Fibroblast of lung (primary cell): ENCODE results near the gene FRMD1. TPM values are rescaled to one million over a fixed set of nuclear protein-coding genes. Genes with fewer than 3 reads are reported as not detected.

Experiments
- DNase-seq, 2 donors: peaks; one replicate each; pipeline versions ENCODE4 v3.0.0 to v3.0.0-alpha.2; 2010; ENCODE audit warnings: low read depth in 2 of 2
- H2AFZ ChIP-seq: 2 replicates; pipeline ENCODE4 v1.5.1; 2012; ENCODE audit warnings: low read length, control low read depth, inconsistent platforms
- H3K27ac ChIP-seq: 2 replicates; pipeline ENCODE4 v1.5.1; 2011; ENCODE audit warnings: low read length, control low read depth; ENCODE audit not compliant: insufficient read depth
- H3K27me3 ChIP-seq: 2 replicates; pipeline ENCODE4 v1.5.1; 2011; ENCODE audit warnings: mild to moderate bottlenecking, low read length; ENCODE audit not compliant: control insufficient read depth, insufficient read depth
- H3K36me3 ChIP-seq: 2 replicates; pipeline ENCODE4 v1.5.1; 2011; ENCODE audit warnings: low read length; ENCODE audit not compliant: control insufficient read depth, insufficient read depth
- H3K4me1 ChIP-seq: 2 replicates; pipeline ENCODE4 v1.5.1; 2011; ENCODE audit warnings: low read length; ENCODE audit not compliant: control insufficient read depth, insufficient read depth; ENCODE audit errors: extremely low read depth
- H3K4me2 ChIP-seq: 2 replicates; pipeline ENCODE4 v1.5.1; 2011; ENCODE audit warnings: low read length, control low read depth; ENCODE audit not compliant: insufficient read depth; ENCODE audit errors: extremely low read depth
- H3K4me3 ChIP-seq, 4 experiments: fragments of 200-600 bp in 1 of 4; sonication (generic) in 1 of 4; replicated peaks in 1 of 4; 2 replicates each; pipeline ENCODE4 v1.5.1; 2011 to 2016; ENCODE audit warnings: low read length in 4 of 4, low read depth in 3 of 4, mild to moderate bottlenecking in 3 of 4, control low read depth in 2 of 4, inconsistent platforms in 1 of 4, mixed read lengths in 1 of 4; ENCODE audit not compliant: insufficient read depth in 1 of 4; ENCODE audit errors: control extremely low read depth in 1 of 4
- H3K79me2 ChIP-seq: 2 replicates; pipeline ENCODE4 v1.5.1; 2012; ENCODE audit warnings: mild to moderate bottlenecking, low read length, inconsistent platforms; ENCODE audit not compliant: control insufficient read depth, insufficient read depth
- H3K9ac ChIP-seq: 2 replicates; pipeline ENCODE4 v1.5.1; 2011; ENCODE audit warnings: mild to moderate bottlenecking, low read length, control low read depth; ENCODE audit not compliant: insufficient read depth
- H3K9me3 ChIP-seq: 2 replicates; pipeline ENCODE4 v1.5.1; 2012; ENCODE audit warnings: low read depth, low read length; ENCODE audit not compliant: control insufficient read depth, insufficient read depth
- H4K20me1 ChIP-seq: 2 replicates; pipeline ENCODE4 v1.5.1; 2011; ENCODE audit warnings: low read length; ENCODE audit not compliant: control insufficient read depth, insufficient read depth; ENCODE audit errors: extremely low read depth
- EZH2 ChIP-seq: IDR thresholded peaks from 2 replicates; pipeline ENCODE4 v1.5.1; 2012; ENCODE audit warnings: low read length, control low read depth, mild to moderate bottlenecking; ENCODE audit errors: missing control alignments
- polyA plus RNA-seq, 2 donors: library from polyadenylated mRNA; depleted of rRNA in 1 of 2; stranded (reverse) in 1 of 2; unstranded in 1 of 2; fragments of >200 nt; gene quantifications; 2 replicates each; pipeline ENCODE4 v1.2.1, GENCODE V29; 2011 to 2012; ENCODE audit warnings: missing spikeins in 1 of 2
- total RNA-seq: library from RNA; depleted of rRNA; stranded (reverse); fragments of >200 nt; gene quantifications from 2 replicates; pipeline ENCODE4 v1.2.1, GENCODE V29; 2014
- TF ChIP-seq, protein P1 (sequence below), 2 donors: IDR thresholded peaks in 1 of 2; conservative IDR thresholded peaks in 1 of 2; 1 replicate in 1 of 2; 2 replicates in 1 of 2; pipeline ENCODE4 v1.5.1; 2011 to 2012; ENCODE audit warnings: low read length in 2 of 2, control low read depth in 1 of 2, inconsistent platforms in 1 of 2, low read depth in 1 of 2, mild to moderate bottlenecking in 1 of 2

The FRMD1 gene
- total and polyA plus RNA-seq, 2 donors (not counting 1 experiment from before 2014, with no cell fraction given): not detected

DNA sequence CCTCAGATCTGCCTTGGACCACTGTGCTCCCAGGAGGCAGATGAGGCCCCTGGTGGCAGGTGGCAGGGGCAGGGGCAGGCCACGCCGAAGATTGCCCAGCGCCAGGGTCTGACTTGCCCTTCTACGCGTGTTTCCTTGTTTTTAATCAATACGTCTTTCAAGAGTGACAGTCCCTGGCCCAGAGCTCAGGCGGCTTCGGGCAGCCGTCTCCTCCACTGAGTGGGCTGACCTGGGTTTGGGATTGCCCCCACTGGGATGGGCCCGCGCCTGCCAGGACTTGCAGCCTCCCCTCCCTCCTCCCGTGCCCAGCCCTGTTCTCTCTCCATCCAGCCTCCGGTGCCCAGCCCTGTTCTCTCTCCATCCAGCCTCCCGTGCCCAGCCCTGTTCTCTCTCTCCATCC is 21.2 kb downstream of the FRMD1 start:
- H3K36me3 ChIP-seq: no peaks in the 10 kb centered on the region
- no peaks in the 10 kb centered on the region for H3K27me3 ChIP-seq
- H3K27ac ChIP-seq: no peak overlapping the region
- no peak overlapping the region for H2AFZ ChIP-seq
- TF ChIP-seq, protein P1, sequence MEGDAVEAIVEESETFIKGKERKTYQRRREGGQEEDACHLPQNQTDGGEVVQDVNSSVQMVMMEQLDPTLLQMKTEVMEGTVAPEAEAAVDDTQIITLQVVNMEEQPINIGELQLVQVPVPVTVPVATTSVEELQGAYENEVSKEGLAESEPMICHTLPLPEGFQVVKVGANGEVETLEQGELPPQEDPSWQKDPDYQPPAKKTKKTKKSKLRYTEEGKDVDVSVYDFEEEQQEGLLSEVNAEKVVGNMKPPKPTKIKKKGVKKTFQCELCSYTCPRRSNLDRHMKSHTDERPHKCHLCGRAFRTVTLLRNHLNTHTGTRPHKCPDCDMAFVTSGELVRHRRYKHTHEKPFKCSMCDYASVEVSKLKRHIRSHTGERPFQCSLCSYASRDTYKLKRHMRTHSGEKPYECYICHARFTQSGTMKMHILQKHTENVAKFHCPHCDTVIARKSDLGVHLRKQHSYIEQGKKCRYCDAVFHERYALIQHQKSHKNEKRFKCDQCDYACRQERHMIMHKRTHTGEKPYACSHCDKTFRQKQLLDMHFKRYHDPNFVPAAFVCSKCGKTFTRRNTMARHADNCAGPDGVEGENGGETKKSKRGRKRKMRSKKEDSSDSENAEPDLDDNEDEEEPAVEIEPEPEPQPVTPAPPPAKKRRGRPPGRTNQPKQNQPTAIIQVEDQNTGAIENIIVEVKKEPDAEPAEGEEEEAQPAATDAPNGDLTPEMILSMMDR (conservative IDR thresholded peaks at IDR 0.05 in 1 of 2, IDR thresholded peaks at IDR 0.05 in 1 of 2; ENCODE audit: low read depth in 1 of 2, low read length in 2 of 2): no peak
- no peak for TF ChIP-seq EZH2
- no peaks in the 10 kb centered on the region for H3K4me1 ChIP-seq
- H3K9ac ChIP-seq: no peak overlapping the region
- no peak overlapping the region for H3K4me3 ChIP-seq
- DNase-seq: no peak
- H3K79me2 ChIP-seq: no peaks in the 10 kb centered on the region
- no peaks in the 10 kb centered on the region for H4K20me1 ChIP-seq
- no peaks in the 10 kb centered on the region for H3K9me3 ChIP-seq
- H3K4me2 ChIP-seq: no peak overlapping the region

DNA sequence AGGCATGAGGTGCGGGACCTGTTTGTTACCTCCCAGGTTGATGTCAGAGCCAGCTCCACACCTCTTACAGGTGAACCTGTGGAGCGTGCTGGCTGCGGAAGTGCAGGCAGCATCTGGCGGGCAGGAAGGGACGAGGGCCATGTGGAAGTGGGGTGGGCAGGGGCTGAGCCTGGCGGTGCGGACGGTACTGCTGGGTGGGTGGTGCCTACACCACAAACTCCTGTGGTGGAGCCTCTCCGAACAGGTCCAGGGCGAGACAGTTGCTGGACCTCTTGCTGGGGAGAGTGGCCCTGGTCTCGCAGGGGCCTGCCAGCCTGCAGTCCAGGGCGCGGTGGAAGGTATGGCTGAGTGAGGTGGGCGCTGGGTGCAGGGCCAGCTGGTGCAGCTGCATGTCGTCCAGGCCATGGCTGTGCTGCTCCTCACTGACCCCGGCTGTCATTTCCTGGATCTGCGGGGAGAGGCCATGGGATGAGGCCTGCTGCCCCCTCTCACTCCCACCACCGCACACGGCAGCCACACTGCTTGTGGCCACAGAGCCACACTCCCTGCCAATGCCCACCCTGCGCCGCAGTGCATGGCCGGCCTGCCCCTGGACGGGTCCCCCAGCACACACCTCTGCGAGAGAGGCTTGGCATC is 22.0 kb downstream of the FRMD1 start:
- H3K27ac ChIP-seq: no peak overlapping the region
- H2AFZ ChIP-seq: no peak overlapping the region
- H3K4me3 ChIP-seq: no peak overlapping the region
- DNase-seq: no peak
- H3K9ac ChIP-seq: no peak overlapping the region
- H4K20me1 ChIP-seq: no peaks in the 10 kb centered on the region
- H3K27me3 ChIP-seq: no peaks in the 10 kb centered on the region
- TF ChIP-seq EZH2: no peak
- H3K4me2 ChIP-seq: no peak overlapping the region
- no peaks in the 10 kb centered on the region for H3K79me2 ChIP-seq
- no peaks in the 10 kb centered on the region for H3K9me3 ChIP-seq
- H3K36me3 ChIP-seq: no peaks in the 10 kb centered on the region
- H3K4me1 ChIP-seq: no peaks in the 10 kb centered on the region

DNA sequence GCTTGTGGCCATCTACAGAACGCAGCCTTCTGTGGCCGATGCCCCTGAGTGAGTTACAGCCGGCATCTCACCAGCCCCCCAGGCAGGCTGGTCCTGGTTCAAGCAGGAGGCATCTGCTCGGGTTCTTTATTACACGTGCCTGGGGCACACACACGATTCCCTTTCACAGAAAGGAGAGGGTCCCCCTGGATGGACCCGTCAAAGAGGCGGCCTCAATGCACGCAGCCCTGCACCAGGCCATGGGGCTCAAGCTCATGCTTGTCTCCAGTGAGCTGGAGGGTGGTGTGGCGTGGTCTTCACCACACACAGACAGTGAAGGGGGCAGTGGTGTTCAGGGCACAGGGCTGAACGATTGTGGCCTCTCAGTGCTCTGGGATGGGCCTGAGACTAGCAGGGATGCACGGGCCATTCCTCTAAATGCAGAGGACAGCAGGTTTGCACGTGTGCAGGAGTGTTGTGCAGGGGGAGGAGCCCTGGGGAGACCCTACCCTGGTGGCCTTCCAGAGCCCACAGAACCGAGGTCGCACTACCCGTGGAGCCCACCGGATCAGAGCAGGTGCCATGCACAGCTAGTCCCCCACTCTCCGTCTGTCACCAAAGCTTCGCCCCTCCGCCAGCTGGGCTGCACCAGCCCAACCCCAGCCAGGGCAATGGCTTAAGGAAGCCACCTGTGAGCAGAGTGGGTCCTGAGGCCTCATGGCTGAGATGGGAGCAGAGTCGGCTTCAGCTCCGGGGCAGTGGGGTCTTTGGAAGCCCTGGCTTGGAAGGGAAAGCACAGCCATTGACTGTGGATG is 23.1 kb downstream of the FRMD1 start:
- H3K9me3 ChIP-seq: no peaks in the 10 kb centered on the region
- H3K27ac ChIP-seq: no peak overlapping the region
- no peak overlapping the region for H3K4me2 ChIP-seq
- no peaks in the 10 kb centered on the region for H4K20me1 ChIP-seq
- TF ChIP-seq, protein P1 (conservative IDR thresholded peaks at IDR 0.05 in 1 of 2, IDR thresholded peaks at IDR 0.05 in 1 of 2; ENCODE audit: low read depth in 1 of 2, low read length in 2 of 2): no peak
- TF ChIP-seq EZH2: no peak
- H3K27me3 ChIP-seq: no peaks in the 10 kb centered on the region
- H3K4me3 ChIP-seq: no peak overlapping the region
- H2AFZ ChIP-seq: no peak overlapping the region
- no peaks in the 10 kb centered on the region for H3K36me3 ChIP-seq
- no peak overlapping the region for H3K9ac ChIP-seq
- no peaks in the 10 kb centered on the region for H3K4me1 ChIP-seq
- no peak for DNase-seq
- H3K79me2 ChIP-seq: no peaks in the 10 kb centered on the region
